H54 (cell line): ENCODE results near the gene ANKS1B.

Experiments used
- DNase-seq: peaks from one replicate; pipeline ENCODE4 v3.0.0; 2011; ENCODE audit warnings: low spot score, mixed read lengths; ENCODE audit not compliant: insufficient read length
- FAIRE-seq: peaks from 3 replicates; lab custom pipeline; 2011; peaks lifted over from hg19 to GRCh38; lab: Jason Lieb, UNC
- POLR2A ChIP-seq: IDR thresholded peaks from 2 replicates; pipeline ENCODE4 v1.6.1; 2011; ENCODE audit warnings: low read depth, mild to moderate bottlenecking, low read length

Gene ANKS1B

DNA sequence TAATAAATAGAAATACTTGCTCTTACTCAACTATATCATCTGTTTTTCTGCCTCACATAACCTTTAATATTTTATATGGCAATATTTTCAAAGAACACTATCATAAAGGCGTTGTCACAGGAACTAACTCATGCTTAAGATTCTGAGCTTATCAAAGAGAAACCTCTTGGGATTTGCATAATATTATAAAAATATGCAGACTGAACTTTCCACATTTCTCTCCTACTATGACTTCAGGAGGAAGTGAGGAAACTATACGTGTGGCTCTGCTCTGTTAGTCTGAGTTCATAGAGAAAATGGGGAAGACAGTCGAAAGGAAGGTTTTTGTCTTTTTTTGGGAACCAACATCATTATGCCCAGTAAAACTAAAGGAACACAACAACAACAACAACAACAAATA is 212.5 kb downstream of the ANKS1B start:
- FAIRE-seq (no peak), DNase-seq (no peak)
- TF ChIP-seq POLR2A = no peak

DNA sequence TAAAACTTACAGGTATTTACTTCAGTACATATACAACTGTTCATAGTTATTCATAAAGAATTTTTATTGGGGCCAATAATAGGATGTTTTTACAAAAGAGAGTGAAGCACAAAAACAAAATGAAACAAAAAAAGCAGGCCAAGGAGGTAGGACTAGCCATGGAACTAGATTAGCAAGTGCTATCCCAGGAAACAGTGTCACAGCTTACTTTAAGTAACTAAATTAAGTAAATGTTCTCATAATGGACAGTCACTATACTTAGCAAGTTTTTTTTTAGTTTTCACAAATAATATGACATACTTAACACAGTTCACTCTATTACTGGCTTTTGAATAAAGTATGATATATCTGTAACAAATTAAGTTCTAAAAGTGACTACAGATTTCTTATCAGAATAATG is 213.1 kb downstream of the ANKS1B start:
- no peak for DNase-seq
- no peak for TF ChIP-seq POLR2A
- no peak for FAIRE-seq

DNA sequence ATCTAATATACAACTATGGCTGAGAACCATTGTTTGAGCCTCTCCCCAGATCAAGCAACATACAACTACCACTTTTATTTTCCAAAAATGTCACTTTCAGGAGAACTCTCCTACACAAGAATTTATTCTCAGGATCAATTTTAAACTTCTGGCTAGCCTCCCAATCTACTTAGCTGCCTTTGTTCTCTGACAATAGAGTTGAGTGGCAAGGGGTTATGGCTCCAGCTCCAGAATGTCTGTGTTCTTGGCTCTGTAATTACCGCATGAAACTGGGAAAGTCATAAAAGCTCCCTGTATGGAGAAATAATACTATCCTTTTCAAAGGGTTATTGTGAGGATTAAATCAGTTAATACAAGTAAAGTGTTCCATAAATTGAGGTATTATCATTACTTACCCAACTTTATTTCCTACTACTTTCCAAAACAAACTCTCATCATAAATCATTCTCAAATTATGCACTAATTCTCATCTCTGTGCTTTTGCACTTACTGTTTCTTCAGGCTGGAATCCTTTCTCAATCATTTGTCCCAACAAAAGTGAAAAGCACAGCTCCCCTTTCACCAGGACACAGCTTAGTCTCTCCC is 215.2 kb downstream of the ANKS1B start:
- TF ChIP-seq POLR2A = no peak
- no peak for FAIRE-seq
- DNase-seq = no peak

DNA sequence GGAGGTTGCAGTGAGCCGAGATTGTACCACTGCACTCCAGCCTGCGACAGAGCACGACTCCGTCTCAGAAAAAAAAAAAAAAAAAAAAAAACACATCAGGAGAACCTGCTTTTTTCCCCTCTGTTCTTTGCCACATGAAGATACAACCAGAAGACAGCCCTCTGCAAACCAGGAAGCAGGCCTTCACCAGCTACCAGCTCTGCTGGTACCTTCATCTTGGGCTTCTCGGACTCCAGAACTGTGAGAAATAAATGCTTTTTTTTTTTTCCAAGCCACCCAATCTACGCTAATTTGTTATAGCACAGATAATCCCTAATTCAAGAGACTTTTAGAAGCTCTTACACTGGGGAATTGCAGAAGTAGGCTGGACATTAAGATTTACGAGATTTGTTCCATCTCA is 216.0 kb downstream of the ANKS1B start:
- no peak for DNase-seq
- TF ChIP-seq POLR2A = no peak
- FAIRE-seq = no peak

DNA sequence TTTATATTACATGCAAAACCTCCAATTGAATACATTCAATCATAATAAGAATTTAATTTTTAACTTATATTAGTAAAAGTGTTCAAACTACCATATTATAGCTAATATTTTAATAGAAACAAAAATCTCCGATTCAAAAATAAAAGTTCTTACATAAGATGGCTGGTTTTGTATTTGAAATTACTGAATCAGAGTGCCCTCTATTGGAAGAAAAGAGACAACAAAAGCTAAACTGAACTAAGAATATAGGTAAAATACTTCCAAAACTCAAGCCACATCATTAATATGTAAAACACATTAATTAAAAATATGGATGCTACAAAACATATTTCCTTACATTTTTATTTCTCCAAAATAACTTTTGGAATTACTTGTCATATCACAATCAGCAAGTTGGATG is 216.9 kb downstream of the ANKS1B start:
- no peak for FAIRE-seq
- no peak for TF ChIP-seq POLR2A
- no peak for DNase-seq

DNA sequence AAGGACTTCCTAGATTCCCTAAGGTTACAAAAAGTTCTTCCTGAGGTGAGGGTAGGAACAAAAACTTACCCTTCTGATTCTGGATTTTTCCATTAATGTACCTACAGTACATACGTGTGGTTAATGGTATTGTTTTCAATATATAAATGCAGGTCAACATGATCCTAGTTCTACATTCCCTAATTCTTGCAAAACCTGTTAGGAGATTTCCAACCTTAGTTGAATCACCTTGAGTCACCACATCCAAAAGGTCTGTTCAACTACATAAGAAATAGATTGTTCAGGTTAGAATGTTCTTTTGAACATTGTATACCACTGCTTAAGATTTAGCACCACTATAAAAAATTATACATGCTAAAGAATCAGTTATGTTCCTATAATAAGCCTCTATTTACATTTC is 218.3 kb downstream of the ANKS1B start:
- DNase-seq = no peak
- TF ChIP-seq POLR2A = no peak
- FAIRE-seq = no peak

DNA sequence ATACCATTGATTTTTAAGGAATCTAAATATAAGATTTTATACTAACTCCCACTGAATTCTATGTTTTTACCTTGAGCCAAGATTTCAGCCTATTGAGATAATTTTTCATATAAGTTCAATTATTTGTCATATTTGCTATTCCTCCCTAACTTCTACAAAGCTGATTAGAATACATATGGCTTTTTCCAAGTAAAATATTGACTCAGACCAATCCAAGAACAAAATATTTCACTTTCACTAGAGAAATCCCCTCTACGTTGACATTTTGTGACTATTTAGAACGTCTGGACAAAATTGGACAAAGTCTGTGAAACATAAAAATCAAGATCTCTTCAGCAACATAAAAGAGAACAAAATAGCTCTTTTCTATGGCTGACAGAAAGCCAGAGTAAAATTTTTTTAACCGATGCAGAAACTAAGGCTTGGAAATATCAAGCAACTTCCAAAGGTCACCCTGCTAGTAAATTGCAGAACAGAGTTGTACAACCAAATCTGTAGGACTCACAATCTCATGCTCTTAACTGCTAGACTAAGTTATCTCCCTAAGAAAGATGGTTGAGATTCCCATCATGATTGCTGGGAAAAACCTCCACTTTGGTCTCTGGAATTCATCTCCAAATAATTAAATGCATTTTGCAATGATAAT is 219.1 kb downstream of the ANKS1B start:
- no peak for DNase-seq
- no peak for TF ChIP-seq POLR2A
- no peak for FAIRE-seq

DNA sequence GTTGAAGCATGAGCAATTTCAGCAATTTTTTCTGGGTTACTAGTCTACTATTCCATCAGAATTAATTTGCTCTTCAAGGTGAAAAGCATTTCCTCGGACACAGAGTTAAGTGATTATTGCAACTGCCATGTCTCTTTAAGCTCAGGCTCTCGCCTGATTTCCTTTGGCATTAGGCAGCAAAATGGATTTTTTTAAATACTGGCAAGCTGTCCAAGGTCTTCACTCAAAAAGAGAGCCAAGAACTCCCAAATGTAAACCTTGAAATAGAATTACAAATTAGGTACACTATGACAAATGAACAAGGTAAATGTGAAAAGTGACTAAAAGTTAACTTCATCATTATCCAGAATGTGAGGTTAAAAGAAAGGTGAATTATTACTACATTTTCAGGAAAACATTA is 225.3 kb downstream of the ANKS1B start:
- FAIRE-seq (no peak), DNase-seq (no peak)
- no peak for TF ChIP-seq POLR2A

DNA sequence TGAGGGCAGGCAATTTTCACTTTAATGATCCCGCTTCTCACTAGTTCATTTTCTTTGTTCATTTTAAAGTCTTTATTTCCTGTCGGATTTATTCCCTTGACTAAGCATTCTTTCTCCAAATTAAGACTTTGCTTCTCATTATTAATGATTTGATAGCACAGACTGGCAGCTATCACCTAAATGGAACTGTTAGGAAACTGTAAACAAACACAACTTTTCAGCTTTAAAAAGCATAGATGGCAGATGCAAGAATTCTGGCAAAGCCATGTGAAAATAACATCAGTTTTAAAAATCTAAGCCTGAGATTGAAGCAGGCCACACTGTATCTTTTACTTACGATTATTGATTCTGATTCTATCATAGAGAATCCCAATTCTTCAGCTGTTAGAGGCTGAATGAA is 225.7 kb downstream of the ANKS1B start:
- DNase-seq = no peak
- no peak for TF ChIP-seq POLR2A
- FAIRE-seq = no peak

DNA sequence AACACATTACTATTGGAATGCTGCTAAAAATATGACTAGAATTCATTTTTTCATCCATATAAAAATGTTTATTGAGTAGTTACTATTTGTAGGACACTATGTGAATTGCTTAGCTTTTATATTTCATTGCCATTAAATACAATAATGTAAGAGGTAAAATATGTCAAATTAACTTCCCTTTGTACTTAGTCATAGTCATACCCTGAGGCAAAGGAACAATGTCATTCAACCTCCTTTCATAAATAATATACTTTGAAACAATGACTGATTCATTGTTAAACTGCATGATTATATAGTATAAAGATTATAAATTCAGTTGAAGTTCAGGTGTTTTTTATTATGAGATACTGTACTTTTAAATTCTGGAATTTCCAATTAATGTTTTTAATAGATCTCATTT is 232.0 kb downstream of the ANKS1B start:
- DNase-seq (no peak), FAIRE-seq (no peak)
- TF ChIP-seq POLR2A = no peak

DNA sequence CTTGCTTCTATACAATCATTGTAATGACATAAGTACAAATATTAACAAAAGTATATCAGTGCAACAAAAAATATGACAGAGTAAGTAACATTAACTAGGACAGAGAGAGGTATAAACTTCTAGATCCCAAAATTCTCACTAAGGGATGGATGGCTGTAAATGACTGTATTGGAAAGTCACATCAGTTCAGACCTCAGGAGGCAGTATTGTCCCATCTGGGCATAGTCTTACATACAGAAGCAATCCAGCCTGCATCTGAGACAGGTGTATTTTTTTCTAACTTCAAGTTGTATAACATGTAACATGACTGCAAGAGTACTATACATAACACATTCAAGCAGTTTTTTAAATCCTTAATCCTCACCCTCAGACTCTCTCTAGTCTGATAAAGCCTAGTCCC is 238.2 kb downstream of the ANKS1B start:
- TF ChIP-seq POLR2A = no peak
- no peak for DNase-seq
- FAIRE-seq = no peak

DNA sequence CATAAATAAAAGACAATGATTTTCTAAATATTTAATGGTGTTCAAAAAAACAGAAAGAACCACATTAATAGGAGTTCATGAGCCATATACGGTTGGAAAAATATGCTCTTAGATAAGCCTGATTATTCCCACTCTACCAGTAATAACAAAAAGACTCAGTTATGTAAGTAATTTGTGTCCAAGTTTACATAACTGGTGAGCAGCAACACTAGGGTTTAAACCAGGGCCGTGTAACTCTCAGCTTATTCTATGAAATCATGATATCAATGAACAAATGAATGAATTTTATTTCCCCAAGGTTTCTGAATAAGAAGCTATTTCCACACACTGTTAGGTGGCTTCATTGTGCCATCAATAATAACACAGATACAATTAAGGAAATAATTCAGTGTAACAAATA is 238.8 kb downstream of the ANKS1B start:
- DNase-seq (no peak), FAIRE-seq (no peak)
- TF ChIP-seq POLR2A = no peak

DNA sequence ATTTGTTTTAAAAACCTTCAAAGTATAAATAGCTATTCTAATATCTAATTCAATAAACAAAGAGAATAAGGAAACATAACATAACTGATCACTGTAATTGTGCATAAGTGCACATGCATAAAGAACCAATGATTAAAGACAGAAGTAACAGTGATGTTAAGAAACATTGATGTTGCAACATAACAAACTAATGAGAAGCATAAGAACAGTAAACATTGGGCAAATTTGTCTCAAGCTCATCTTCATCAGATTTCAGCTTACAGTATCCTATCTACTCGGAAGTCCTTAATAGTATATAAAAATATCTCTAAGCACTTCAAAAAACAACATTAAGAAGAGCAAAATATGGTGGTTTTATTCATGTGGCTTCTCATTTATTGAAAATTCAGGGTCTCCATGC is 239.6 kb downstream of the ANKS1B start:
- DNase-seq (no peak), FAIRE-seq (no peak)
- no peak for TF ChIP-seq POLR2A

DNA sequence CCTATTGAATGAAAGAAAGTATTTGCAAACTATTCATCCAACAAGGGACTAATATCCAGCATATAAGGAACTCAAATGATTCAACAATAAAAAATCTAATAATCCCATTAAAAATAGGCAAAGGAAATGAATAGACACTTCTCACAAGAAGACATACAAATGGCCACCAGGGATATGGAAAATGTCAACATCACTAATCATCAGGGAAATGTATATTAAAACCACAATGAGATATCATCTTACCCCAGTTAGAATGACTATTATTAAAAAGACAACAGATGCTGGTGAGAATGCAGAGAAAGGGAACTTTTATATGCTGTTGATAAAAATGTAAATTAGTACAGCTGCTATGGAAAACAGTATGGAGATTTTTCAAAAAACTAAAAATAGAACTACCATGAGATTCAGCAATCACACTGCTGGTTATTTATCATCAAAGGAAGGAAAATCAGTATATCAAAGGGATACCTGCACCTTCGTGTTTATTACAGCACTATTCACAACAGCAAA is 247.9 kb downstream of the ANKS1B start:
- no peak for DNase-seq
- FAIRE-seq = no peak

DNA sequence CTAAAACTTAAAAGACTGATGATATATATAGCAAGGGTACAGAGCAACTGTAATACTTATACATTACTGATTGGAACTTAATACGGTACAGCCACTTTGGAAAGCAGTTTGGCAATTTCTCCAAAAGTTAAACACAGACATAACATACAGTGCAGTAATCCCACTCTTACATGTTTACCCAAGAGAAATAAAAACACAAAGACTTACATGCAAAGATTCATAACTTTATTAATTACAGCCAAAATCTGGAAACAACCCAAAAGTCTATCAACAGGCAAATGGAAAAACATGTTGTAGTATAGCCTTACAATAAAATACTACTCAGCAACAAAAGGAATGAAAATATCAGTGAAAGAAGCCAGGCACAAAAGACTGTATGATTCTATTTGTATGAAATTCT is 252.6 kb downstream of the ANKS1B start:
- FAIRE-seq (no peak), DNase-seq (no peak)
- TF ChIP-seq POLR2A = no peak

More for the DNA sequence above, 247.9 kb downstream of the ANKS1B start:
- TF ChIP-seq POLR2A = no peak
